HL-60/S4 treated with retinoic acid at 250 ng/mL for 4 days and 3 days (cell line): ENCODE results near the gene EMILIN2.
"Not testable (repeated sequence)": the region's sequence is repeated elsewhere in the genome, so short reads cannot be mapped to it uniquely, and the experiment has no call there.

ENCODE experiments used
- in situ Hi-C: fragments of 300-500 bp; cut with MboI; formaldehyde crosslinking; loops from 2 replicates; pipeline ENCODE4 v1.7.0; 2022; ENCODE audit warnings: low sequenced_read_pairs

Gene EMILIN2

GRCh38 chr18:2846636-2847316, at the start of gene EMILIN2:
TSS of gene EMILIN2 (plus strand) at chr18:2847006. CDS start at chr18:2847189, 183 bp downstream.
- in situ Hi-C loops = no loop called here

- in situ Hi-C loops = no loop called here
These were observed 48.9 kb upstream of the EMILIN2 start for GRCh38 chr18:2797951-2798350.

- in situ Hi-C loops = no loop called here
These were observed 47.4 kb upstream of the EMILIN2 start for GRCh38 chr18:2799369-2799768.

GRCh38 chr18:2805970-2806943, 40.5 kb upstream of the EMILIN2 start:
- in situ Hi-C loops = no loop called here

GRCh38 chr18:2808640-2809039, 38.2 kb upstream of the EMILIN2 start:
- in situ Hi-C loops = not testable (repeated sequence)

- in situ Hi-C loops = not testable (repeated sequence)
These were observed 37.1 kb upstream of the EMILIN2 start for GRCh38 chr18:2809666-2810183.

- in situ Hi-C loops = no loop called here
These were observed 35.4 kb upstream of the EMILIN2 start for GRCh38 chr18:2811416-2811815.

- in situ Hi-C loops = no loop called here
These were observed 31.9 kb upstream of the EMILIN2 start for GRCh38 chr18:2814928-2815327.

GRCh38 chr18:2818281-2818680, 28.5 kb upstream of the EMILIN2 start:
- in situ Hi-C loops = no loop called here

- in situ Hi-C loops = no loop called here
These were observed 25.1 kb upstream of the EMILIN2 start for GRCh38 chr18:2821695-2822094.

- in situ Hi-C loops = no loop called here
These were observed 24.4 kb upstream of the EMILIN2 start for GRCh38 chr18:2822213-2822921.

- in situ Hi-C loops = no loop called here
These were observed 23.6 kb upstream of the EMILIN2 start for GRCh38 chr18:2823202-2823601.

- in situ Hi-C loops = no loop called here
These were observed 22.8 kb upstream of the EMILIN2 start for GRCh38 chr18:2823966-2824365.

- in situ Hi-C loops = no loop called here
These were observed 21.9 kb upstream of the EMILIN2 start for GRCh38 chr18:2824865-2825264.

- in situ Hi-C loops = no loop called here
These were observed 21.1 kb upstream of the EMILIN2 start for GRCh38 chr18:2825613-2826175.

- in situ Hi-C loops = no loop called here
These were observed 20.2 kb upstream of the EMILIN2 start for GRCh38 chr18:2826581-2826980.

- in situ Hi-C loops = no loop called here
These were observed 19.7 kb upstream of the EMILIN2 start for GRCh38 chr18:2827061-2827460.

- in situ Hi-C loops = not testable (repeated sequence)
These were observed 10.7 kb upstream of the EMILIN2 start for GRCh38 chr18:2836118-2836517.

- in situ Hi-C loops = not testable (repeated sequence)
These were observed 9.5 kb upstream of the EMILIN2 start for GRCh38 chr18:2837290-2837689.

GRCh38 chr18:2839202-2839601, 7.6 kb upstream of the EMILIN2 start:
- in situ Hi-C loops = no loop called here

- in situ Hi-C loops = no loop called here
These were observed 6.3 kb upstream of the EMILIN2 start for GRCh38 chr18:2840521-2840920.
